Lower lobe of right lung (tissue), 2 donors: ENCODE measurements around the gene DCAF5. TPM values are rescaled to one million over a fixed set of nuclear protein-coding genes. Genes with fewer than 3 reads are reported as not detected.

Source experiments
- ATAC-seq, 2 donors: fragments of 200-7000 bp; cut with Tn5 transposase; one replicate each; pipeline ENCODE4 v1.9.1; 2020 to 2022; ENCODE audit warnings: mild to moderate bottlenecking in 2 of 2, moderate library complexity in 2 of 2
- DNase-seq: peaks from one replicate; pipeline ENCODE4 v3.0.0-alpha.2; 2020
- H3K27ac ChIP-seq: fragments of 200-600 bp; one replicate; pipeline ENCODE4 v1.8.0; 2022
- H3K27me3 ChIP-seq: fragments of 200-600 bp; one replicate; pipeline ENCODE4 v1.8.0; 2022; ENCODE audit warnings: low read depth
- H3K36me3 ChIP-seq: fragments of 200-600 bp; one replicate; pipeline ENCODE4 v1.8.0; 2022; ENCODE audit warnings: mild to moderate bottlenecking
- H3K4me1 ChIP-seq: fragments of 200-600 bp; one replicate; pipeline ENCODE4 v1.8.0; 2022
- H3K4me3 ChIP-seq: fragments of 200-600 bp; one replicate; pipeline ENCODE4 v1.8.0; 2022; ENCODE audit warnings: mild to moderate bottlenecking
- H3K9me3 ChIP-seq: fragments of 200-600 bp; one replicate; pipeline ENCODE4 v1.8.0; 2022
- intact Hi-C: fragments of 100-400 bp; cut with DNase I; formaldehyde crosslinking; loops from one replicate; pipeline ENCODE4 v1.11.0; 2022
- total RNA-seq: library from RNA; stranded (reverse); fragmentation: NEBNext Ultra II Directional; extraction: Animal tissue kit (Norgen Biotek cat#: 25700); gene quantifications from one replicate; pipeline ENCODE4 v1.2.1, GENCODE V29; 2021
- TF ChIP-seq, protein P1 (sequence below): fragments of 200-600 bp; IDR thresholded peaks from one replicate; pipeline ENCODE4 v1.8.0; 2022; ENCODE audit warnings: antibody characterized with exemption, mild to moderate bottlenecking
- donor health status: DM: no; HTN: yes; CAD: no; lungs with severe emphysema.

DCAF5 gene
- total RNA-seq, 1 donor from 2014 or later = 54.5 TPM

DNA sequence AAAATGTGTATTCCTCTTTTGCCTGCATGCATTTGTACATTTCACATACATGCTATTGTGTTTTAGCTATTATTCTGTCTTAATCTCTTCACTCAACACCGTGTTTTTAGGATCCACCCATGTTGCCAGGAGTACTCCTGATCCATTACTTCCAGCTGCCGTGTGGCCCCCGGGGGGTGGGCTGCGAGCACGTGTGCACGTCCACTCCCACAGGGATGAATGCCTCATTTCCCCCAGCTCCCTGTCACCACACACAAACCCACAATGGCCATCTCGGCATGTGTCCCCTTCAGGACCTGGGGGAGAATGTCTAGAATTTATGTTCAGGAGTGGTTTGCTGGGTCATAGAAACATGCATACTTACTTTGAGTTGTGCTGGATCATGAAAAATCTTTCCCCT is 111.1 kb downstream of the DCAF5 start:
- no peak for ATAC-seq
- no peaks in the 10 kb centered on the region for H3K27me3 ChIP-seq
- H3K36me3 ChIP-seq = no peaks in the 10 kb centered on the region
- TF ChIP-seq, protein P1, sequence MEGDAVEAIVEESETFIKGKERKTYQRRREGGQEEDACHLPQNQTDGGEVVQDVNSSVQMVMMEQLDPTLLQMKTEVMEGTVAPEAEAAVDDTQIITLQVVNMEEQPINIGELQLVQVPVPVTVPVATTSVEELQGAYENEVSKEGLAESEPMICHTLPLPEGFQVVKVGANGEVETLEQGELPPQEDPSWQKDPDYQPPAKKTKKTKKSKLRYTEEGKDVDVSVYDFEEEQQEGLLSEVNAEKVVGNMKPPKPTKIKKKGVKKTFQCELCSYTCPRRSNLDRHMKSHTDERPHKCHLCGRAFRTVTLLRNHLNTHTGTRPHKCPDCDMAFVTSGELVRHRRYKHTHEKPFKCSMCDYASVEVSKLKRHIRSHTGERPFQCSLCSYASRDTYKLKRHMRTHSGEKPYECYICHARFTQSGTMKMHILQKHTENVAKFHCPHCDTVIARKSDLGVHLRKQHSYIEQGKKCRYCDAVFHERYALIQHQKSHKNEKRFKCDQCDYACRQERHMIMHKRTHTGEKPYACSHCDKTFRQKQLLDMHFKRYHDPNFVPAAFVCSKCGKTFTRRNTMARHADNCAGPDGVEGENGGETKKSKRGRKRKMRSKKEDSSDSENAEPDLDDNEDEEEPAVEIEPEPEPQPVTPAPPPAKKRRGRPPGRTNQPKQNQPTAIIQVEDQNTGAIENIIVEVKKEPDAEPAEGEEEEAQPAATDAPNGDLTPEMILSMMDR = no peak
- H3K9me3 ChIP-seq = no peaks in the 10 kb centered on the region
- H3K4me1 ChIP-seq = peaks cover 41% of the 10 kb centered on the region
- DNase-seq = no peak
- no peak overlapping the region for H3K4me3 ChIP-seq
- no peak overlapping the region for H3K27ac ChIP-seq
- intact Hi-C loops = no loop called here

DNA sequence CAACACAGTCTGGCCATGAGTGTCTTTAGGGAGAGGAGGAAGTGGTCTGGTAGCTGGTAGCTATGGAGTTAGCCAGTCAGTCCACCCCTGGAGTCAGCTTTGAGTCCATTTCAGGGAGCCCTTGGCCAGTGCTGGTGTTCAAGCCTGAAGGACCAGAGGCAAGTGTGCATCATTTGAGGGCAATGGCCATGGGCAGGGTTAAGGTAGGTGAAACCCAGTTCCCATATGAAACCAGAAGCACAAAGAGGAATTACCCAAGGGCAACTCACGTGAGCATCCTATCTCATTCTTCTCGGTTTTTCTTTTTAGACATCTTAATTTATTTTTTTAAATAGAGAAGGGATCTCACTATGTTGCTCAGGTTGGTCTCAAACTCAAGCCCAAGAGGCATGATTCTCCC is 112.6 kb downstream of the DCAF5 start:
- intact Hi-C loops = no loop called here
- Histone ChIP-seq H3K4me1 (peaks cover 27% of the 10 kb centered on the region), H3K36me3 (no peaks in the 10 kb centered on the region), H3K9me3 (no peaks in the 10 kb centered on the region), H3K27me3 (no peaks in the 10 kb centered on the region), H3K27ac (no peak overlapping the region), H3K4me3 (no peak overlapping the region)
- ATAC-seq (no peak), DNase-seq (no peak)
- TF ChIP-seq, protein P1 = no peak

DNA sequence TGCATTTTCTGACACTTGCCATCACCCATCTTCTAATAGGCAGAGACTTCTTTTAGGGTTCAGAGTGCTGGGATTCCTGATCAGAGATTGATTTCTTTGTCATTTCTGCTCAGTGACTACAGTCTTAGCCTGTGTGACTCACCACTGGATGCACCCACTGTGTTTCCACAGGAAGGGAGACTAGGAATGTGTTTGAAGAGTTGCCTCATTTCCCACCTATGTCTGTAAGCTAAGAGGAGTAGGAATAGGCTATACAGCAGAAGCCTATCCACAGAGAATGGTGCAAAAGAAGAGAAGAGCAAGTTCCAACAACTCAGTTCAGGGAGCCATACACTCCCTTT is 113.7 kb downstream of the DCAF5 start:
- Histone ChIP-seq H3K4me1 (peaks cover 16% of the 10 kb centered on the region), H3K36me3 (no peaks in the 10 kb centered on the region), H3K27me3 (no peaks in the 10 kb centered on the region), H3K27ac (no peak overlapping the region), H3K9me3 (no peaks in the 10 kb centered on the region), H3K4me3 (no peak overlapping the region)
- ATAC-seq = no peak
- intact Hi-C loops = no loop called here
- no peak for DNase-seq
- TF ChIP-seq, protein P1 = no peak

DNA sequence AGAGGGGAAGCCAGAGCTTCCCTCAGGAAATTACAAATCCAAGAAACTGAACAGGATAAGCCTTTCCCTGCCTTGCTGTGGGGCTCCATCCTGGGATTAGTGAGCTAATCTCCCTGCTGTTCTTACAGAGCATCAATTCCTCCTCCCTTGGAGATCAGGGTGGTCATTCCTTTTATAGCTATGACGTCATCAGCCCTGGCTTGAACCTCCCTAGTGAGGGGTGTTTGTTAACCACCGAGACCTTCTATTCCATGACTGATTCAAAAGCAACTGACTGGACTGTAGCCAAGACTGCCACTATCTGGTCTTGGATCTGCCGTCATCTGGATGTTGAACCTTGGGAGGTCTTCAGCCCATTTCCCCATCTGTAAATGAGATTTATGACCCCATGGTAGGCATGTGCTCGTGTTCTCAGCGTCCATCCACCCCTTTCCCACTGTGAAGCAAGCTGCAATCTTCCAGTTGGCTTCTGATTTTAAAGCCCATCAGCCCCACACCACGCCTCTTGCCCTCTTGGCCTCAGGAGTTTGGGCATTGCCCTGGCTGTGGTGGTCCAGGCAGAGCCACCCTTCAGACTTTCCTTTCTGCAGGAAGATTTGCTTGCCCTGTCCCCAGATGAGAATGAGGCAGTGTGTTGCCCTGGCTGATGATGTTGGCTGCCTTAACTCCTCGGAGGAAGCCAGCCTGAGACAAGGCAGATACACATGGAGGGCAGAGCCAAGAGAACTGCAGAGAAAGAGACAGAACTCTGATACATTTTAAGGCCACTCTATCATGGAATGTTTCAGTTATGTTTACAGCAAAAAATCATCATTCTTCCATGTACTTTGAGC is 114.2 kb downstream of the DCAF5 start:
- Histone ChIP-seq H3K36me3 (no peaks in the 10 kb centered on the region), H3K4me1 (peaks cover 10% of the 10 kb centered on the region), H3K9me3 (no peaks in the 10 kb centered on the region), H3K27me3 (no peaks in the 10 kb centered on the region), H3K27ac (no peak overlapping the region), H3K4me3 (no peak overlapping the region)
- no peak for DNase-seq
- no peak for ATAC-seq
- intact Hi-C loops = no loop called here
- TF ChIP-seq, protein P1 = no peak

DNA sequence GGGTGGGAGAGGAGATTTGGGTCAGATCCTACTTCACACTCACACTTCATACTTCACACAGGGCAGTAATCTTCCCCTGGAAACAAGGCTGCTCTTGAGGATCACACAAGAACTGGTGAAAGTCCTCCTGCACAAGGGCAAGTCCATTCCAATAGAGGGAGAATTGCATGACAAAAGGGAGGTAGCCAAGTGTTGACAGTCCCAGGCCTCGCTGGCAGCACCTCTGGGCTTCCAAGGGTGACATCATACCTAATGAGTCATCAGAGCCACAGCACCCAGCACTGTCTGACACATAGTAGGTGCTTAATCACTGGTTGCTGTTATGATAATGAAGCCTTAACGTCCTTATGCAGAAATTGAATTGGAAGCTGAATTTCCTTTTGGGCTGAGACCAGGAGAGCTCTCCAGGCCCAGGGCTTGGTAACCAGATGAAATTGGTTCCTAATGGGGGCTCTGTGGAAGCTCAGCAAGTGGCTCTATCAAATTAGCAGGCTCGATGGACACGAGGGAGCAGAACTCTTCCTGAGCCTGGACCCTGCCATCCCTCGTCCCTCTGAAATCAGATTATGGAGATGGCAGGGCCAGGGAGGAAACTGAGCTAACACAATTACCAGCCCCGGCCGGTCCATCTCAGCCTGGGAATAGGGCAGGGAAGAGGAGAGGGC is 115.0 kb downstream of the DCAF5 start:
- no peaks in the 10 kb centered on the region for H3K27me3 ChIP-seq
- intact Hi-C loops = no loop called here
- no peak for DNase-seq
- TF ChIP-seq, protein P1 = no peak
- H3K4me3 ChIP-seq = no peak overlapping the region
- no peak overlapping the region for H3K27ac ChIP-seq
- H3K4me1 ChIP-seq = peaks cover 3% of the 10 kb centered on the region
- no peaks in the 10 kb centered on the region for H3K36me3 ChIP-seq
- ATAC-seq = no peak
- no peaks in the 10 kb centered on the region for H3K9me3 ChIP-seq
